ENCODE results near the gene CNDP2. TPM values are rescaled to one million over a fixed set of nuclear protein-coding genes. Genes with fewer than 3 reads are reported as not detected.

Gene CNDP2
- total and polyA plus RNA-seq, 2 of the 13 experiments (the other 11 are each of a cell fraction or from before 2014, with no cell fraction given): 64.7 to 80.8 TPM

DNA sequence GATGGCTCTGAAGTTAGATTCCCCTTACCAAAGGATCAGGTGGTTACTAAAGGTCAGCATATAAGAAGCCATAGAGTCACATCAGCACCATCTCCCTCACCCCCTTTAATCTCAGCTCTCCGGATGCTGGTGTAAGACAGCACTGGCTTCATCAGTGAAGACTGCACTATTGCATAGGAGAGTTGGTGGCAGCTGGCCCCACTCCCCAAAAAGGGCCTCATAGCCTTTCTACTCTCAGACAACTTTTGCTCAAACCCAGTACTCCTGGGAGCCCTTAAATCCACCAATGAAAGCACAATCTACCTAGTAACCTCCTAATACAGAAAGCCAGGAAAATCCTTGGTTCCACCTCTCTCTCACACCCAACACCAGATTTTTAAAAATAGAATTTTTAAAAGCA is 32.2 kb upstream of the CNDP2 start:
- no peak overlapping the region for H3K27ac ChIP-seq (ENCODE audit: extremely low read length, insufficient read depth, low read length)
- POLR2A ChIA-PET: no interaction called here
- H3K36me3 ChIP-seq (replicated peaks in 1 of 2; ENCODE audit: control insufficient read depth in 1 of 2, insufficient read depth in 2 of 2, low read length in 2 of 2): no peaks in the 10 kb centered on the region
- no TSS peak for BruUV-seq (replicated peaks)
- CTCF ChIA-PET (ENCODE audit: low intra/inter-chr PET ratio, low total read pairs): no interaction called here
- in situ Hi-C loops (cut with HindIII; ENCODE audit: extremely low pct_ligation_motif_present, low pct_unique_long_range_greater_than_20kb): no loop called here
- H3K4me1 ChIP-seq (ENCODE audit: insufficient read depth, low read length): no peaks in the 10 kb centered on the region
- no peaks in the 10 kb centered on the region for H4K20me1 ChIP-seq (ENCODE audit: insufficient read depth, low read length)
- intact Hi-C loops (cut with micrococcal nuclease; ENCODE audit: unreplicated experiment): no loop called here
- TF ChIP-seq, protein P1, sequence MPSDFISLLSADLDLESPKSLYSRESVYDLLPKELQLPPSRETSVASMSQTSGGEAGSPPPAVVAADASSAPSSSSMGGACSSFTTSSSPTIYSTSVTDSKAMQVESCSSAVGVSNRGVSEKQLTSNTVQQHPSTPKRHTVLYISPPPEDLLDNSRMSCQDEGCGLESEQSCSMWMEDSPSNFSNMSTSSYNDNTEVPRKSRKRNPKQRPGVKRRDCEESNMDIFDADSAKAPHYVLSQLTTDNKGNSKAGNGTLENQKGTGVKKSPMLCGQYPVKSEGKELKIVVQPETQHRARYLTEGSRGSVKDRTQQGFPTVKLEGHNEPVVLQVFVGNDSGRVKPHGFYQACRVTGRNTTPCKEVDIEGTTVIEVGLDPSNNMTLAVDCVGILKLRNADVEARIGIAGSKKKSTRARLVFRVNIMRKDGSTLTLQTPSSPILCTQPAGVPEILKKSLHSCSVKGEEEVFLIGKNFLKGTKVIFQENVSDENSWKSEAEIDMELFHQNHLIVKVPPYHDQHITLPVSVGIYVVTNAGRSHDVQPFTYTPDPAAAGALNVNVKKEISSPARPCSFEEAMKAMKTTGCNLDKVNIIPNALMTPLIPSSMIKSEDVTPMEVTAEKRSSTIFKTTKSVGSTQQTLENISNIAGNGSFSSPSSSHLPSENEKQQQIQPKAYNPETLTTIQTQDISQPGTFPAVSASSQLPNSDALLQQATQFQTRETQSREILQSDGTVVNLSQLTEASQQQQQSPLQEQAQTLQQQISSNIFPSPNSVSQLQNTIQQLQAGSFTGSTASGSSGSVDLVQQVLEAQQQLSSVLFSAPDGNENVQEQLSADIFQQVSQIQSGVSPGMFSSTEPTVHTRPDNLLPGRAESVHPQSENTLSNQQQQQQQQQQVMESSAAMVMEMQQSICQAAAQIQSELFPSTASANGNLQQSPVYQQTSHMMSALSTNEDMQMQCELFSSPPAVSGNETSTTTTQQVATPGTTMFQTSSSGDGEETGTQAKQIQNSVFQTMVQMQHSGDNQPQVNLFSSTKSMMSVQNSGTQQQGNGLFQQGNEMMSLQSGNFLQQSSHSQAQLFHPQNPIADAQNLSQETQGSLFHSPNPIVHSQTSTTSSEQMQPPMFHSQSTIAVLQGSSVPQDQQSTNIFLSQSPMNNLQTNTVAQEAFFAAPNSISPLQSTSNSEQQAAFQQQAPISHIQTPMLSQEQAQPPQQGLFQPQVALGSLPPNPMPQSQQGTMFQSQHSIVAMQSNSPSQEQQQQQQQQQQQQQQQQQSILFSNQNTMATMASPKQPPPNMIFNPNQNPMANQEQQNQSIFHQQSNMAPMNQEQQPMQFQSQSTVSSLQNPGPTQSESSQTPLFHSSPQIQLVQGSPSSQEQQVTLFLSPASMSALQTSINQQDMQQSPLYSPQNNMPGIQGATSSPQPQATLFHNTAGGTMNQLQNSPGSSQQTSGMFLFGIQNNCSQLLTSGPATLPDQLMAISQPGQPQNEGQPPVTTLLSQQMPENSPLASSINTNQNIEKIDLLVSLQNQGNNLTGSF (CRISPR knock-in tag; IDR thresholded peaks at IDR 0.05): no peak
- TF ChIP-seq SUZ12 (IDR thresholded peaks at IDR 0.05; ENCODE audit: low read depth, low read length): no peak
- no peak for TF ChIP-seq GABPB1 (CRISPR knock-in tag; IDR thresholded peaks at IDR 0.05)
- TF ChIP-seq ZNF337 (CRISPR knock-in tag; IDR thresholded peaks at IDR 0.05; ENCODE audit: borderline replicate concordance, low read depth): no peak
- TF ChIP-seq, protein P2, sequence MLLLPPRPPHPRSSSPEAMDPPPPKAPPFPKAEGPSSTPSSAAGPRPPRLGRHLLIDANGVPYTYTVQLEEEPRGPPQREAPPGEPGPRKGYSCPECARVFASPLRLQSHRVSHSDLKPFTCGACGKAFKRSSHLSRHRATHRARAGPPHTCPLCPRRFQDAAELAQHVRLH (CRISPR knock-in tag; IDR thresholded peaks at IDR 0.05; ENCODE audit: borderline replicate concordance, low read depth): no peak
- TF ChIP-seq MTF1 (CRISPR knock-in tag; IDR thresholded peaks at IDR 0.05): no peak
- no peak for TF ChIP-seq NFE2L2 (IDR thresholded peaks at IDR 0.05; ENCODE audit: low read length)
- no peak for TF ChIP-seq CENPX (CRISPR knock-in tag; IDR thresholded peaks at IDR 0.05)
- no peak for TF ChIP-seq ZNF484 (CRISPR knock-in tag; IDR thresholded peaks at IDR 0.05; ENCODE audit: borderline replicate concordance, low read depth)
- TF ChIP-seq, protein P3, sequence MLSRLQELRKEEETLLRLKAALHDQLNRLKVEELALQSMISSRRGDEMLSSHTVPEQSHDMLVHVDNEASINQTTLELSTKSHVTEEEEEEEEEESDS (CRISPR knock-in tag; IDR thresholded peaks at IDR 0.05; ENCODE audit: borderline replicate concordance): no peak
- no peak for TF ChIP-seq SMAD3 (CRISPR knock-in tag; IDR thresholded peaks at IDR 0.05)
- FAIRE-seq (no peak), ATAC-seq (no peak), DNase-seq (ENCODE audit: low spot score) (no peak)
- 100% methylated on average over 1 of the region's 1 CpG for WGBS (ENCODE audit: low lambda C conversion rate)
- no peak overlapping the region for H3K4me3 ChIP-seq (replicated peaks in 1 of 3; ENCODE audit: insufficient read depth in 1 of 3, low read depth in 2 of 3, low read length in 3 of 3)
- peaks cover 0 to 10% of the 10 kb centered on the region in 2 experiments; a peak in 2 of 5 replicates for H3K27me3 ChIP-seq (ENCODE audit: control insufficient read depth in 1 of 2, insufficient read depth in 2 of 2, low read length in 2 of 2)
- no peaks in the 10 kb centered on the region for H3K79me2 ChIP-seq (ENCODE audit: insufficient read depth, low read length)
- no peak overlapping the region for H3K9ac ChIP-seq (ENCODE audit: insufficient read depth, low read depth, low read length)
- no peak overlapping the region for H3K4me2 ChIP-seq (ENCODE audit: low read depth, low read length)
- H3K9me3 ChIP-seq (ENCODE audit: low read length): no peaks in the 10 kb centered on the region
- H2AFZ ChIP-seq (ENCODE audit: low read length): no peak overlapping the region

Data from HepG2 (cell line).